Measurements from ENCODE around the gene IGSF21. TPM values are rescaled to one million over a fixed set of nuclear protein-coding genes. Genes with fewer than 3 reads are reported as not detected.

IGSF21 gene
- total RNA-seq, 4 donors from 2014 or later: 0.31 to 3.5 (median 1.7) TPM

DNA sequence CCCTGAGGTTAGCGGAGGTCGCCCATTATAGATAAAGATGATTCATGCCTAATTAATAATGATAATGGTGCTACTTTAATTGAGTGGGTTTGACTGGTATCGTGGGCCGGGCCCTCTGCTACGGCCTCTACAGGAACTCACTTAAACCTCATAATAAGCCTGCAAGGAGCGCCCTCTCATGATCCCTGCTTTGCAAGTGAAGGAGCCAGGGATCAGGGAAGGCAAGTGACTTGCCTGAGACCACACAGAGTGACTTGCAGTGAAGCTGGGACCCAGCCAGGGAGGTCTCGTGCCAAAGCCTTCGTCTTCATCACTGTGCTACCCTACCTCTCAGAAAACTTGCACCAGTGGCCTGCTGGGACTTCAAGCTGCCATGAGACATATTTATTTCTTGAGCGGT, 206.8 kb downstream of the IGSF21 start:
- Histone ChIP-seq H3K4me3 (no peak overlapping the region), H3K36me3 (no peaks in the 10 kb centered on the region), H3K9me3 (peaks cover 0 to 8% (median 0%) of the 10 kb centered on the region in 3 donors), H3K27ac (no peak overlapping the region), H3K27me3 (peaks cover 44% of the 10 kb centered on the region), H3K4me1 (no peaks in the 10 kb centered on the region)
- 80% methylated on average over 6 of the region's 9 CpGs; no CpG with 5 or more reads in 1 of the 2 donors for WGBS, 2 donors (ENCODE audit: low coverage in 1 of 2)
- ATAC-seq: no peak
- no peak for TF ChIP-seq EP300 (IDR thresholded peaks at IDR 0.05)
- TF ChIP-seq POLR2AphosphoS5 (IDR thresholded peaks at IDR 0.05): no peak
- TF ChIP-seq, protein P1, sequence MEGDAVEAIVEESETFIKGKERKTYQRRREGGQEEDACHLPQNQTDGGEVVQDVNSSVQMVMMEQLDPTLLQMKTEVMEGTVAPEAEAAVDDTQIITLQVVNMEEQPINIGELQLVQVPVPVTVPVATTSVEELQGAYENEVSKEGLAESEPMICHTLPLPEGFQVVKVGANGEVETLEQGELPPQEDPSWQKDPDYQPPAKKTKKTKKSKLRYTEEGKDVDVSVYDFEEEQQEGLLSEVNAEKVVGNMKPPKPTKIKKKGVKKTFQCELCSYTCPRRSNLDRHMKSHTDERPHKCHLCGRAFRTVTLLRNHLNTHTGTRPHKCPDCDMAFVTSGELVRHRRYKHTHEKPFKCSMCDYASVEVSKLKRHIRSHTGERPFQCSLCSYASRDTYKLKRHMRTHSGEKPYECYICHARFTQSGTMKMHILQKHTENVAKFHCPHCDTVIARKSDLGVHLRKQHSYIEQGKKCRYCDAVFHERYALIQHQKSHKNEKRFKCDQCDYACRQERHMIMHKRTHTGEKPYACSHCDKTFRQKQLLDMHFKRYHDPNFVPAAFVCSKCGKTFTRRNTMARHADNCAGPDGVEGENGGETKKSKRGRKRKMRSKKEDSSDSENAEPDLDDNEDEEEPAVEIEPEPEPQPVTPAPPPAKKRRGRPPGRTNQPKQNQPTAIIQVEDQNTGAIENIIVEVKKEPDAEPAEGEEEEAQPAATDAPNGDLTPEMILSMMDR (IDR thresholded peaks at IDR 0.05): no peak
- no peak for TF ChIP-seq POLR2A (IDR thresholded peaks at IDR 0.05)

DNA sequence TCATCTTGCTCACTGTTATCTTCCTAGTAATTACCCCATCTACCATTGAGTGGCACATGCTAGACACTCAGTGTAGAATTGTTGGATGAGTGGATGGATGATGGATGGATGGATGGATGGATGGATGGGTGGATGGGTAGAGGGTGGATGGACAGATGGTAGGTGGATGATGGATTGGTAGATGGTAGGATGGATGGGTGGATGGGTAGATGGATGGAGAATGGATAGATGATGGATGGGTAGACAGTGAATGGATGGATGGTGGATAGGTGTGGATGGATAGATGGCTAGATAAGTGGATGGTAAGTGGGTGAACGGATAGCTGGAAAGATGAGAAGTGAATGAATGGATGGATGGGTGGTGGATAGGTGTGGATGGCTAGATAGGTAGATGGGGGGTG, 207.9 kb downstream of the IGSF21 start:
- Histone ChIP-seq H3K4me1 (peaks cover 0 to 10% (median 0%) of the 10 kb centered on the region in 3 donors), H3K4me3 (no peak overlapping the region), H3K36me3 (no peaks in the 10 kb centered on the region), H3K27ac (no peak overlapping the region), H3K27me3 (peaks cover 40% of the 10 kb centered on the region), H3K9me3 (peaks cover 0 to 8% (median 0%) of the 10 kb centered on the region in 3 donors)
- ATAC-seq: no peak
- no peak for TF ChIP-seq POLR2AphosphoS5 (IDR thresholded peaks at IDR 0.05)
- TF ChIP-seq, protein P1 (IDR thresholded peaks at IDR 0.05): no peak
- TF ChIP-seq EP300 (IDR thresholded peaks at IDR 0.05): no peak
- no peak for TF ChIP-seq POLR2A (IDR thresholded peaks at IDR 0.05)
- 83 to 88% methylated on average over 1 of the region's 1 CpG for WGBS, 2 donors (ENCODE audit: low coverage in 1 of 2)

DNA sequence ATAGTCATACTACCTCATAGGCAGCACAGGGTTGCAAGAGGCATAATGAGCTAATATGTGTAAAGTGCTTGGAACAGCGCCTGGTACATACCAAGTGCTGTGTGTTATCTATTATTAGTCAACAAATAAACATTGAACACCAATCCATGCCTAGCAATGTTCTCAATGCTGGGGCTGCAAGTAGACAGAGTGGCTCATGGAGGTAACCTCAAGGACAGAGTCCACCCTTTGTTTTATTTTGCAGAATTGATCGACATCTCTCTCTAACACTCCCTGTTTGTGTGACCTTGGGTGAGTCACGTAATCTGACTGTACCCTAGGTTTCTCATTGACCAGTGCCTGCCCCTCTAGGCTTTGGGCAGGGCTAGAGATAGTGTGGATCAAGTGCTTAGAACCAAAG, 209.2 kb downstream of the IGSF21 start:
- Histone ChIP-seq H3K27me3 (peaks cover 28% of the 10 kb centered on the region), H3K27ac (no peak overlapping the region)
- TF ChIP-seq POLR2A (IDR thresholded peaks at IDR 0.05) (no peak), EP300 (IDR thresholded peaks at IDR 0.05) (no peak), POLR2AphosphoS5 (IDR thresholded peaks at IDR 0.05) (no peak)
- TF ChIP-seq, protein P1 (IDR thresholded peaks at IDR 0.05): no peak

DNA sequence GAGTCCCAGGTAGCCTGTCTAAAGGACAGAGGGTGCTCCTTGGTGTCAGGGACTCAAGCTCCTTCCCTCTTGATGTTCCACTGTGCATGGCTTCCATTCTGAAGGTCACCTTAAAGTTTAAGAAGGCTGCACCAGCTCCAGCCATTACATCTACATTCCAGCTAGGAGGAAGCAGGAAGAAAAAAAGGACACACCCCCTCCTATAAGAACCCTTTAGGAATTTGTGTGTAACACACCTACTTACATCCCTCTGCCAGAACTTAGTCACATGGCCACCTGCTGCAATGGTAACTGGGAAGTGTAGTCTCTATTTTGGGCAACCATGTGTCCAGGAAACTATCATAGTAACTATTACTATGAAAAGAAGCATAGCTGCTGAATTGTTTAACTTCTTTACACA, 211.5 kb downstream of the IGSF21 start:
- ATAC-seq: no peak
- TF ChIP-seq POLR2AphosphoS5 (IDR thresholded peaks at IDR 0.05): no peak
- TF ChIP-seq, protein P1 (IDR thresholded peaks at IDR 0.05): no peak
- no peak for TF ChIP-seq POLR2A (IDR thresholded peaks at IDR 0.05)
- TF ChIP-seq EP300 (IDR thresholded peaks at IDR 0.05): no peak
- no peaks in the 10 kb centered on the region for H3K36me3 ChIP-seq

More for the DNA sequence above, 209.2 kb downstream of the IGSF21 start:
- Histone ChIP-seq H3K9me3 (peaks cover 0 to 8% (median 0%) of the 10 kb centered on the region in 3 donors), H3K36me3 (no peaks in the 10 kb centered on the region), H3K4me3 (no peak overlapping the region), H3K4me1 (peaks cover 0 to 15% (median 0%) of the 10 kb centered on the region in 3 donors)
- ATAC-seq: no peak
- WGBS, 2 donors (ENCODE audit: low coverage in 1 of 2): 57 to 64% methylated on average over 2 to 3 of the region's 3 CpGs

DNA sequence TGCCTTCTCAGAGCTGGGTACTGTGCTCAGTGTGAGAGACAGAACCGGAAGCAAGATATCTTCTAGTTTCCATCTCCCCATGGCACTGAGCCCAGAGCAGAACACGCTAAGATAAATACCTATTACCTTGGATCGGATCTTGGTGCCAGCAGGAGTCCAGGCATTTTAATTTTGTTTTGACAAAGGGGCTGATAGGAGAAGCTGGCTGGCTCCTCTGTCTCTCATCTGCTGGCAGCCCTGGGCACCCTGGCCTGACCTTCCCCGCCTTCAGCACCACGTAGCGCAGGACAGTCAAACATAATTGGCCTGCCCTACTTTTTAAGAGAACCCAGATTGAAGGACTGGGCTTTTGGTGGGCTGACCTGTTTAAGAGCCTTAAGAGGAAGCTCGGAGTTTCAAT, 212.5 kb downstream of the IGSF21 start:
- Histone ChIP-seq H3K4me1 (peaks cover 0 to 15% (median 0%) of the 10 kb centered on the region in 3 donors), H3K4me3 (no peak overlapping the region), H3K36me3 (no peaks in the 10 kb centered on the region), H3K27ac (no peak overlapping the region), H3K9me3 (peaks cover 0 to 8% (median 0%) of the 10 kb centered on the region in 3 donors), H3K27me3 (peaks cover 9% of the 10 kb centered on the region)
- TF ChIP-seq POLR2AphosphoS5 (IDR thresholded peaks at IDR 0.05): no peak
- TF ChIP-seq EP300 (IDR thresholded peaks at IDR 0.05): no peak
- no peak for TF ChIP-seq POLR2A (IDR thresholded peaks at IDR 0.05)
- TF ChIP-seq, protein P1 (IDR thresholded peaks at IDR 0.05): no peak
- ATAC-seq: no peak
- WGBS, 2 donors (ENCODE audit: low coverage in 1 of 2): 38% methylated on average over 2 of the region's 7 CpGs; no CpG with 5 or more reads in 1 of the 2 donors

More for the DNA sequence above, 211.5 kb downstream of the IGSF21 start:
- Histone ChIP-seq H3K9me3 (peaks cover 0 to 8% (median 0%) of the 10 kb centered on the region in 3 donors), H3K27me3 (peaks cover 18% of the 10 kb centered on the region), H3K27ac (no peak overlapping the region), H3K4me1 (peaks cover 0 to 15% (median 0%) of the 10 kb centered on the region in 3 donors), H3K4me3 (no peak overlapping the region)

Measured in gastroesophageal sphincter (tissue), 4 donors.